H1 (cell line): ENCODE measurements around the gene DNAJC10. TPM values are rescaled to one million over a fixed set of nuclear protein-coding genes. Genes with fewer than 3 reads are reported as not detected.
"Not testable (repeated sequence)": the region's sequence is repeated elsewhere in the genome, so short reads cannot be mapped to it uniquely, and the experiment has no call there.

Experiments
- CTCF ChIA-PET: fragments of 300-600 bp; sonication (Branson Sonifier 250); formaldehyde crosslinking; loops from one replicate; lab custom pipeline; 2021; ENCODE audit not compliant: partially characterized antibody; lab: Charles Lee
- POLR2A ChIA-PET: fragments of 300-600 bp; sonication (Branson Sonifier 250); formaldehyde crosslinking; loops from one replicate; lab custom pipeline; 2021; ENCODE audit warnings: inconsistent platforms; ENCODE audit not compliant: partially characterized antibody; lab: Charles Lee
- DNase-seq, 2 experiments: peaks; one replicate each; pipeline versions ENCODE4 v3.0.0 to v3.0.0-alpha.2; 2010 to 2022; ENCODE audit warnings: low spot score in 2 of 2, low read depth in 1 of 2, mixed read lengths in 1 of 2
- FAIRE-seq: peaks from 2 replicates; lab custom pipeline; 2011; peaks lifted over from hg19 to GRCh38; lab: Jason Lieb, UNC
- H2AFZ ChIP-seq: 2 replicates; pipeline ENCODE4 v1.8.1; 2012; ENCODE audit warnings: low read length, inconsistent platforms
- H2AK5ac ChIP-seq: 2 replicates; pipeline ENCODE4 v1.6.1; 2013; ENCODE audit warnings: low read depth, low read length
- H2BK120ac ChIP-seq: replicated peaks from 2 replicates; pipeline ENCODE3; 2013; ENCODE audit warnings: low read depth, low read length, inconsistent platforms
- H2BK12ac ChIP-seq: 2 replicates; pipeline ENCODE4 v1.6.1; 2013; ENCODE audit warnings: low read depth, low read length
- H2BK15ac ChIP-seq: 2 replicates; pipeline ENCODE4 v1.6.1; 2013; ENCODE audit warnings: low read length
- H2BK20ac ChIP-seq: 2 replicates; pipeline ENCODE4 v1.6.1; 2013; ENCODE audit warnings: low read length
- H2BK5ac ChIP-seq: 2 replicates; pipeline ENCODE4 v1.6.1; 2013; ENCODE audit warnings: low read depth, low read length
- H3K14ac ChIP-seq: 2 replicates; pipeline ENCODE4 v1.6.1; 2013; ENCODE audit warnings: inconsistent platforms; ENCODE audit not compliant: insufficient read length
- H3K18ac ChIP-seq: 2 replicates; pipeline ENCODE4 v1.6.1; 2013; ENCODE audit warnings: low read length; ENCODE audit errors: extremely low read depth
- H3K23ac ChIP-seq: 2 replicates; pipeline ENCODE4 v1.6.1; 2013; ENCODE audit warnings: inconsistent platforms; ENCODE audit not compliant: insufficient read length
- H3K23me2 ChIP-seq: 2 replicates; pipeline ENCODE4 v1.6.1; 2013; ENCODE audit warnings: low read depth, low read length
- H3K27ac ChIP-seq: 2 replicates; pipeline ENCODE4 v1.6.1; 2011; ENCODE audit warnings: low read depth, low read length, inconsistent platforms
- H3K27me3 ChIP-seq, 4 experiments: replicated peaks in 1 of 4; 1 replicate in 1 of 4; 2 replicates in 3 of 4; pipeline versions ENCODE4 v1.6.1 to v1.8.1; 2011 to 2013; ENCODE audit warnings: low read length in 3 of 4, mild to moderate bottlenecking in 3 of 4, inconsistent platforms in 2 of 4, mixed read lengths in 2 of 4, moderate library complexity in 1 of 4; ENCODE audit not compliant: control insufficient read depth in 3 of 4, insufficient read depth in 3 of 4; ENCODE audit errors: extremely low read depth in 1 of 4
- H3K36me3 ChIP-seq, 4 experiments: 2 replicates each; pipeline versions ENCODE4 v1.6.1 to v1.8.1; 2011 to 2013; ENCODE audit warnings: mild to moderate bottlenecking in 4 of 4, low read length in 3 of 4, moderate library complexity in 2 of 4, control low read depth in 1 of 4, inconsistent platforms in 1 of 4; ENCODE audit not compliant: insufficient read depth in 4 of 4, control insufficient read depth in 2 of 4
- H3K4ac ChIP-seq: replicated peaks from 2 replicates; pipeline ENCODE3; 2013; ENCODE audit warnings: low read length, low read depth, mixed read lengths, inconsistent platforms; ENCODE audit not compliant: insufficient read length
- H3K4me1 ChIP-seq, 4 experiments: replicated peaks in 1 of 4; 1 replicate in 1 of 4; 2 replicates in 3 of 4; pipeline versions ENCODE4 v1.6.1 to v1.8.1; 2011 to 2013; ENCODE audit warnings: low read length in 3 of 4, inconsistent platforms in 2 of 4, mixed read lengths in 1 of 4; ENCODE audit not compliant: insufficient read depth in 4 of 4, control insufficient read depth in 3 of 4
- H3K4me2 ChIP-seq, 2 experiments: 2 replicates each; pipeline versions ENCODE4 v1.6.1 to v1.8.1; 2011 to 2013; ENCODE audit warnings: low read depth in 2 of 2, low read length in 2 of 2, control low read depth in 1 of 2, inconsistent platforms in 1 of 2, mild to moderate bottlenecking in 1 of 2; ENCODE audit not compliant: insufficient read depth in 1 of 2
- H3K4me3 ChIP-seq, 4 experiments: fragments of 200-600, 300-600 bp in 1 of 4; sonication (generic), shearing (Covaris generic), sonication (Bioruptor Twin) in 1 of 4; 2 replicates each; pipeline versions ENCODE4 v1.5.1 to v1.8.1; 2011 to 2016; ENCODE audit warnings: low read length in 4 of 4, low read depth in 3 of 4, control low read depth in 2 of 4, inconsistent platforms in 2 of 4, mild to moderate bottlenecking in 2 of 4, mixed read lengths in 1 of 4, moderate library complexity in 1 of 4; ENCODE audit not compliant: insufficient read depth in 2 of 4; ENCODE audit errors: extremely low read depth in 1 of 4
- H3K56ac ChIP-seq: replicated peaks from 2 replicates; pipeline ENCODE3; 2013; ENCODE audit warnings: low read depth, mild to moderate bottlenecking, mixed read lengths, low read length, inconsistent platforms; ENCODE audit not compliant: insufficient read length
- H3K79me1 ChIP-seq: 2 replicates; pipeline ENCODE4 v1.6.1; 2013; ENCODE audit warnings: low read depth, low read length, control low read depth
- H3K79me2 ChIP-seq, 2 experiments: 2 replicates each; pipeline versions ENCODE4 v1.6.1 to v1.8.1; 2012 to 2013; ENCODE audit warnings: low read length in 2 of 2, mild to moderate bottlenecking in 2 of 2, inconsistent platforms in 1 of 2; ENCODE audit not compliant: insufficient read depth in 2 of 2, control insufficient read depth in 1 of 2
- H3K9ac ChIP-seq, 4 experiments: replicated peaks in 1 of 4; 1 replicate in 1 of 4; 2 replicates in 3 of 4; pipeline versions ENCODE4 v1.6.1 to v1.8.1; 2011 to 2013; ENCODE audit warnings: low read depth in 3 of 4, low read length in 3 of 4, control low read depth in 2 of 4, mild to moderate bottlenecking in 2 of 4, moderate library complexity in 2 of 4, inconsistent platforms in 1 of 4; ENCODE audit errors: extremely low read depth in 1 of 4
- H3K9me3 ChIP-seq, 2 experiments: 2 replicates each; pipeline versions ENCODE4 v1.6.1 to v1.8.1; 2012 to 2013; ENCODE audit warnings: mild to moderate bottlenecking in 2 of 2, moderate library complexity in 2 of 2, control low read depth in 1 of 2, inconsistent platforms in 1 of 2, low read depth in 1 of 2, low read length in 1 of 2, mixed read lengths in 1 of 2; ENCODE audit not compliant: insufficient read depth in 2 of 2
- H4K20me1 ChIP-seq, 2 experiments: replicated peaks in 1 of 2; 2 replicates each; pipeline versions ENCODE3 to v1.8.1; 2011 to 2013; ENCODE audit warnings: inconsistent platforms in 2 of 2, low read length in 2 of 2, mild to moderate bottlenecking in 1 of 2; ENCODE audit not compliant: insufficient read depth in 2 of 2, control insufficient read depth in 1 of 2
- H4K5ac ChIP-seq: 2 replicates; pipeline ENCODE4 v1.6.1; 2013; ENCODE audit warnings: low read length, low read depth, mixed read lengths, inconsistent platforms; ENCODE audit not compliant: insufficient read length
- H4K8ac ChIP-seq: 2 replicates; pipeline ENCODE4 v1.8.0; 2013; ENCODE audit warnings: mild to moderate bottlenecking, moderate library complexity, low read length, inconsistent platforms; ENCODE audit not compliant: insufficient read depth; ENCODE audit errors: extremely low read depth
- H4K91ac ChIP-seq: replicated peaks from 2 replicates; pipeline ENCODE3; 2013; ENCODE audit warnings: low read length, mixed read lengths, inconsistent platforms; ENCODE audit not compliant: insufficient read length
- HDAC2 ChIP-seq, 2 experiments: fragments of 300-600 bp in 1 of 2; sonication (generic) in 1 of 2; IDR thresholded peaks; 2 replicates each; pipeline ENCODE4 v1.6.1; 2011 to 2012; ENCODE audit warnings: low read depth in 2 of 2, low read length in 2 of 2, mild to moderate bottlenecking in 2 of 2, moderate library complexity in 2 of 2, borderline replicate concordance in 1 of 2, inconsistent platforms in 1 of 2
- WGBS, 2 experiments: shearing (Covaris generic) in 1 of 2; methylation state at CpG; one replicate each; pipeline versions ENCODE4 v1.1.6 to v1.1.7; 2013 to 2015; ENCODE audit warnings: low lambda C conversion rate in 2 of 2, mixed read lengths in 2 of 2, inconsistent platforms in 1 of 2, low coverage in 1 of 2, missing lambda C conversion rate in 1 of 2; ENCODE audit not compliant: insufficient replicate concordance in 2 of 2, insufficient coverage in 1 of 2, insufficient read length in 1 of 2; ENCODE audit errors: extremely low coverage in 1 of 2, missing lambda C conversion rate in 1 of 2; 5-methylcytosine and 5-hydroxymethylcytosine counted together
- polyA plus RNA-seq, 7 experiments: library from polyadenylated mRNA; depleted of rRNA in 3 of 7; stranded (reverse) in 5 of 7; unstranded in 2 of 7; fragments of >200 nt in 5 of 7; fragments of 200-250 nt in 2 of 7; gene quantifications; 1 replicate in 5 of 7; 2 replicates in 1 of 7; 4 replicates in 1 of 7; pipeline versions ENCODE4 v1.2.1 to v1.2.3, GENCODE V29; 2011 to 2013; ENCODE audit warnings: missing spikeins in 2 of 7, mixed read lengths in 2 of 7
- total RNA-seq: library from RNA; stranded (reverse); fragmentation: NEBNext Ultra II Directional; extraction: Animal tissue kit (Norgen Biotek cat#: 25700); gene quantifications from 2 replicates; pipeline ENCODE4 v1.2.1, GENCODE V29; 2021

Gene DNAJC10
- total and polyA plus RNA-seq, 2 of the 8 experiments (the other 6 are each of a cell fraction or from before 2014, with no cell fraction given): 23.2 to 121 TPM

- no peak for TF ChIP-seq HDAC2 (IDR thresholded peaks at IDR 0.05; ENCODE audit: borderline replicate concordance in 1 of 2, low read depth in 2 of 2, low read length in 2 of 2)
Measured at GRCh38 chr2:182733572-182733971, 17.5 kb downstream of the DNAJC10 start (continued).

- 92% methylated on average over 8 of the region's 8 CpGs; no CpG with 5 or more reads in 1 of the 2 experiments for WGBS, 2 experiments
- CTCF ChIA-PET: interaction anchor here (1.0 kb wide), 1 partner anchor 28 kb away, joined by 4 read pairs; no protein-coding TSS in a partner anchor
- H2BK15ac ChIP-seq: not testable (repeated sequence)
Measured at GRCh38 chr2:182736856-182737255, 20.8 kb downstream of the DNAJC10 start.

More at GRCh38 chr2:182736856-182737255, 20.8 kb downstream of the DNAJC10 start:
- H2BK120ac ChIP-seq, H3K23me2 ChIP-seq, H3K14ac ChIP-seq, FAIRE-seq, H3K79me1 ChIP-seq, POLR2A ChIA-PET, H2BK5ac ChIP-seq, H4K91ac ChIP-seq, H3K4me2 ChIP-seq, H2AFZ ChIP-seq, H3K27me3 ChIP-seq, H3K56ac ChIP-seq, H4K5ac ChIP-seq, H3K27ac ChIP-seq, H2AK5ac ChIP-seq, H4K8ac ChIP-seq, H3K4me1 ChIP-seq, H3K9ac ChIP-seq, H3K79me2 ChIP-seq, H3K9me3 ChIP-seq, DNase-seq, H3K18ac ChIP-seq, H3K4me3 ChIP-seq, H2BK20ac ChIP-seq, H3K4ac ChIP-seq, H2BK12ac ChIP-seq, H4K20me1 ChIP-seq, H3K23ac ChIP-seq: not testable (repeated sequence)
- peaks cover 0 to 64% (median 10%) of the 10 kb centered on the region in 4 experiments; a peak in 5 of 8 replicates for H3K36me3 ChIP-seq
